NCI-H748 (cell line): ENCODE results near the gene RIN2.

Source experiments
- DNase-seq: peaks from one replicate; lab custom pipeline; 2025; ENCODE audit not compliant: unreplicated experiment; lab: John Stamatoyannopoulos, UW

Gene RIN2

GRCh38 chr20:19764207-19764606 lies 6.1 kb downstream of the RIN2 start:
- DNase-seq = no peak

GRCh38 chr20:19765266-19765665 lies 7.2 kb downstream of the RIN2 start:
- DNase-seq = no peak

- DNase-seq = no peak
Measured at GRCh38 chr20:19765913-19766312, 7.9 kb downstream of the RIN2 start.

DNA sequence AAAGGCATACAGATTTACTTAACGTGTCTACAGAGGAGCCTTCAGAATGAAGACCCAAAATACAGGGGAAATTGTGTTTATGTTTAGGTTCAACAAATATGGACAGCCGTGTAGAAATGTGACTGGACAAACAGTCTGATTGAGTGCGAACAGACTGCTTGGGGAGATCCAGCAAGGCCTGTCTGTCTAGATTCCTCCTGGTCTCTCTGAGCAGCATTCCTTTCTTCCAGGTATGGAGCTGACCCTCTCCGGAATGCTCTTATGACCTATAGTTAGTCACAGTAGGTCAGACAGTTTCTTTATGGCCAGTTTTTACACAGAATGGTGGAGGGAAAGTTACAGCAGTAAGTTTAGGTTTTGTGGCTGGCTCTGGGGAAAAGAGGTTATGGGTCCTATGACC lies 9.0 kb downstream of the RIN2 start:
- DNase-seq = no peak

DNA sequence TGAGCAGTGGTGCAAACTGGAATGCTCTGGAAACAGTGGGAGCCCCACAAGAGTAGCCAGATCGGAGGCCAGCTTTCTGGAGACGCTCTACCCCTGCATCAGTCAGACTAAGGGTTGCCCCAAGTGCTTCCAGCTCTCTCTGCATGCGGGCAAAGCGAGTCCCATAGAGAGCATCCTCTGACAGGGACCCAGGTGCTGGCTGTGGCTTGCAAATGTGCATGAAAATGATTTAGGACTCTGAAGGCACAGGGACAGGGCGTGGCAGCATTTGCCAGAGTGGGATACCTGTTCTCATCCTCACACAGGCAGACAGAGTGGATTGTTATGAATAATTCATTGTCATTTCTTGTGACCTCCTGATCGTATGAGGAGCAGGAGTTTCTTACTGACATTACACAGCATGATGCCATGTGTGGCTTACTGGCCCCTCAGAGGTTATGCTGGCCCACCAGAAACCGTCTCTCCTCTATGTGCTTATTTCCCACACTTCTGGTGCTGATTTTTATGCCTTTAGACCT lies 10.3 kb downstream of the RIN2 start:
- no peak for DNase-seq

DNA sequence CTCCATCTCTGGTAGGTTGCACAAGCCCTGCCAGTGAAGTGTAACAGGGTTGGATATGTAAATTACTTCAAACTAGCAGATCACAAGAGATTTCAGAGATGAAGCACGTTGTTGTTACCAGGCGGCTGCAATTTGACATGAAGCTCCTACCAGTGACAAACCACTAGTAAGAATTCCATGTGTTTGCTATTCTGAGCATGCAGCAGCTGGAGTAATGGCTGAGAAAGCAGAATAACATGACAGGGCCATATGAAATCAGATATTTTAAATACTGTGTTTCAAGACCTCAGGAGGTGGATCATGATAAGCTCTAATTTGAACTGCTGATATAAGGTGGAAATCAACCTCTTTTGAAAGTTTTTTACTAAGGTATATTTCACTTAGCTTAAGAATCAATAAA lies 11.4 kb downstream of the RIN2 start:
- no peak for DNase-seq

DNA sequence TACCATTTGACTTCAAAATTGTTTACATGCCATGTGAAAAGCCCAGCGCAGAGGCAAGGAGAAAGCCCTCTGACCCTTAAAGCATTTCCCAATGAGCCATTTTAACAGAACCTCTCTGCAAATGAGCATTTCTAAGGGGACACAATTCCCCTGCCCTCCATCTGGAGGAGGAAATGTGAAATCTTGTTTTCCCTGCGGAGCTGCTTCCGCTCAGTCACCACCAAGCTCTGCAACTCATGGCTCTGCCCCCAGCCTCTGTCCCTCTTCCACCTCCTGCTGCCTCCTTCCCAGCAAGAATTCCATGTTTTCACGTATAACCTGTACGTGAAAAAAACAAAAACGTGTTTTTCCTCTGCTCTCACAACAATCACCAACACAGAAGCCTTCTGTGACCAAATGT lies 12.3 kb downstream of the RIN2 start:
- DNase-seq = no peak

DNA sequence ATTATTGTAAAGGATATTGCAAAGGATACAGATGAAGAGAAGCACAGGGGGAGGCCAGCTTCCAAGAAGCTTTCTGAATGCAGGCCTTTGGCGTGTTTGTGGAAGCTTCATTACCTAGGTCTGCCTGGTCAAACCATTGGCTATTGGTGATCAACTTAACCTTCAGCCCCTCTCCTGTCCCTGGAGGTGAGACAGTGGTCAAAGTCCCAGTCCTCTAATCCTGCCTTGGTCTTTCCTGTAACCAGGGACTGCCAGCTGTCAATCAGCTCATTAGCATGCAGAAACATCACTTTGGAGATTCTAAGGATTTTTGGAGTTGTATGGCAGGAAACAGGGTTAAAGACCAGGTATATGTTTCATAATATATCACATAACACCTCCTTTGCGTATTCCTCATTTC lies 13.0 kb downstream of the RIN2 start:
- no peak for DNase-seq

DNA sequence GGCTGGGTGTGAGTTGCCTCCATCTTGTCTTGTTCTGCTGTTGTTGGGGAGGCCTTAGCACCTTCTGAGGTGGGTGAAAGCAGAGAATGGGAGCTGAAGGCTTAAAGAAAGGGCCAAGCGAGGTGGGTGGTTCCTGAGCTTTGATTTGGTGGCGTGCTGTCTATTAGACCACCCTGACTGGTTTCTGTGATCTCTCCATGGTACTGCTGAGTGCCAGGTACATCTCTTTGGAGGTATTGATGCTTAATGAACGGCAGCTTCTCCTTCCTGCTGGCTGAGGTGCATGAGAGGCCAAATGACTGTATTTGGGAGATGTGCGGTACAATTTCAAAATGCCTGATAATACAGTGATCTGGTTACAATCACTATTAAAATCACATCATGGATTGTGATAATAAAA lies 15.4 kb downstream of the RIN2 start:
- DNase-seq = no peak

DNA sequence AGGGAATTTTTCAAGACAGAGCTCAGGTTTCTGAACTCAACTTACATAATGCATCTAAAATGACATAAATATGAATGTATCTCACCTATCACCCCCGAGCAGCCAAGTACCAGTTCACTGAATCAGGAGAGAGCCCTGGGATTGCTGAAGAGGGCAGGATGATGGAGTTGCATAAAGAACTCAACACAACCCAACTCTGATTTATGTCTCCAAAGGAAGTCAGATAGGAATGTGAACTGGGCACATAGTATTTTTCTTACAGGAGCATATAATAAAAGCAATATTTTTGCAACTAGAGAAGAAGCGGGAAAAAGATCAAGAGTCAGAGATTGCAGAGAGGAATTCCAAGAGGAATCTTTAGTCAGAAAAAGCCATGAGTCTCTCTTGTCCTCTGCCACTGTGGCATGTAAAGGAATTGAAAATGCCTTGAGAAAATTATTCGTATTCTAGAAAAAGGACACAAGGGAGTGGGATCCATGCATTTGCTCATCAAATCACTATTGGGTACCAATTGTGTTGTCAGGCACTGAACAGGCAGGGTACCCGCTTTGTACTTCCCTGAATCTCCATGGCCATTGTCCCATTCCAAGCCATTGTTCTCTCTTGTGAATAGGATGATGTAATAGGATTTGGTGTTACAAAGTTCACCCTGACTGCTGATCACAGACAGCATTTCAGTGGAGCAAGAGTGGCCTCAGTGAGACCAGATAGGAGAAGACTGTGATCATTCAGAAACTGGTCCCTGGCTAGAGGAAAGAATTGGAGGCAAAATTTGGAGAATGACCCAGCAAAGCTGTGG lies 16.3 kb downstream of the RIN2 start:
- no peak for DNase-seq

GRCh38 chr20:19775353-19776253 lies 17.5 kb downstream of the RIN2 start:
- no peak for DNase-seq

GRCh38 chr20:19777315-19777714 lies 19.3 kb downstream of the RIN2 start:
- DNase-seq = no peak

- DNase-seq = no peak
Measured at GRCh38 chr20:19777981-19778380, 19.9 kb downstream of the RIN2 start.

GRCh38 chr20:19778404-19778803 lies 20.3 kb downstream of the RIN2 start:
- DNase-seq = no peak

DNA sequence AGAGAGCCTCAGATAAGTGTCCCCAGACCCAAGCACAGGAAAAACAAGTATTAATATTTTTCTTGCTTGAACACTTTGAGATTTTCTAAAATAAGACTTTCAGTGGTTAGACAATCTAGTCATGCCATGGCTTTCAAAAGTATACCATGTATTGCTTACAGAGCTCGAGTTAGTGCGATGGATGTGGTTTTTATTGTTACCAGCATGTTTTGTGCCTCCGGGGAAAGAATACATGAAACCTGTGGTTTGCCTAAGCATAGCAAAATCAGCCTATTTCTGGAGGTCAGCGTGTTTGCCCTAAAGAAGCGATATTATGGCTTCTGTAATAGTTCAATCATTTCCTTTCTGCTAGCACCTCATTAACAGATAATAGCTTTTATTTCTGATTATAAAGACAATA lies 21.6 kb downstream of the RIN2 start:
- no peak for DNase-seq

DNA sequence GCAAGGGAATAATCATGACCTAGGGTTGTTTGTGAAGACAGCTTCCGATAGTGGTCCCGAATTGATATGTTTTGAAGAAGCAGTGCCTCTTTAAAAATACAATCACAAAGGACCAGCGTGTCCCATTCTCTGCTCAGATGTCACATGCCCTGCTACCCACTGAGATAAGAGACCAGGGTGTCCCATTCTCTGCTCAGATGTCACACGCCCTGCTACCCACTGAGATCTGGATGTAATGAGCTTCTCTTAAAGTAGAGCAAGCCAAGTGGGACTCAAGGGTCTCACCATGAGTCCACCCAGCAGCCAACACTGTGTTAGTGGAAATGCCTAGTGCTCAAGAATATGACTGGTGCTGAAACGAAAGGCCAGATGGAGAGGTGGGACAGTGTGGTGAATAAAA lies 22.2 kb downstream of the RIN2 start:
- DNase-seq = no peak

- no peak for DNase-seq
Measured at GRCh38 chr20:19781235-19781634, 23.2 kb downstream of the RIN2 start.

GRCh38 chr20:19782669-19783068 lies 24.6 kb downstream of the RIN2 start:
- DNase-seq = no peak

DNA sequence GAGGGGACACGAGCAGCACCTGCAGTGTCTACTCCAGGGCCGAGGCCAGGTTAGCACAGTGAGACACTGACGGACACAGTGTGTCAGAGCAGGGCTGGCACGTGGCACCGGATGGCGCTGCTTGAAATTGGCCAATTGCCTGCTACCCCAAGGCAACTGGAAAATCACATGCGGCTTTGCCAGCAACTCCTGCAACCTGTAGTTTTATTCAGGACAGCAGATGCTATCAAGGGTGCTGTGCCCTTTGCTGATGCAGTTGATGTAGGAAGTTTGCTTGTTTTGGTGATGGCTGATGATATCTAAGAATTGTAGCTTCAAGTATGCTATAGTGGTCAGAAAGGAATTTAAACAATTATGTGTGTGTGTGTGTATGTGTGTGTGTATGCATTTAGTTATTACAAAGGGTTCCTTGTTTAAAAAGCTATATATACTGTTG lies 25.9 kb downstream of the RIN2 start:
- no peak for DNase-seq

DNA sequence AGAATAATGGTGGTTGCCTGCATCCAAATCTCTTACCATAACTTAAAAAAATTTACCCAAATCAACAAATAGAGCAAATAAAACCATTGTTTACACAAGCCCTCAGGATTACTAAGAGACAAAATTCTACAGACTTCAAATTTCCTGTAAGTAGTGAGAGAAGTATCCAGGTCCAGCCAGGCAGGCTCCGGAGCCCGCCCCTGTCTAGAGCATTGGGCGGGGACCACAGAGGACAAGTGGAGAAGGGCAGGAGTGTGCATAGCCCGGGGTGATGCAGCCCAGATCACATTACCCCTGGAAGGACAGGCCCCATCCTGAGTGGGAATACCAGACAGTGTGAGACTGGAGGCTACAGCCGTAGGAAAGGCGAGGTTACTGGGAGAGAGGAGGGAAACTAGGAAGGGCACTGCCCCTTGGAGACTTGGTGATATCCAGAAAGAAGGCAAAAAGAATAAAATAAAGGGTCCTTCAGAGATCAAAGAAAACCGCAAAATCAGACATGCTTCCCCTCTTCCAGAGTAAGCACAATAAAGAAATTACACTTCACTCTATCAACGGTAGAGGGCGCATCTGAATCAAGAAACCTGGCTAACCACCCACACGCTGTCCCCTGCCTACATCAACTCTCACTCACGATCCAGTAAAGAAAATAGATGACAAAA lies 26.6 kb downstream of the RIN2 start:
- peak; percentile 86 for DNase-seq

GRCh38 chr20:19785173-19785982 lies 27.3 kb downstream of the RIN2 start:
- DNase-seq = no peak
